ENCODE data around the gene FANCI.

The FANCI gene

DNA sequence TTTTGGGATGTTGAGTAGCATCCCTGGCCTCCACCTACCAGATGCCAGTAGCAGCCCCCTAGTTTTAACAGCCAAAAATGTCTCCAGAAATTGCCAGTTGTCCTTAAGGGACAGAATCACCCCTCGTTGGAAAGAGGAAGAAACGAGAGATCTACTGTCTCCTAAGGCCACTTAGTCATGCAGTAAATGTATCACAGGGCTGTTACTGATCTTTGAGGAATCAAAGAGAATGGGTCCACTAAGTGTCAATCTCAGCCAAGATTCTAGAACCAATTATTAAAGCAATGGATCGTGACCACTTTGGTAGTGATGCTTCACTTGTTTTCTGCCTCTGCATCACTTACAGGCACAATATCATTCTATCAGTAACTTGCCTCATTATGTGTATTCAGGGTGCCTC is 64.5 kb downstream of the FANCI start:
- FAIRE-seq: no peak

DNA sequence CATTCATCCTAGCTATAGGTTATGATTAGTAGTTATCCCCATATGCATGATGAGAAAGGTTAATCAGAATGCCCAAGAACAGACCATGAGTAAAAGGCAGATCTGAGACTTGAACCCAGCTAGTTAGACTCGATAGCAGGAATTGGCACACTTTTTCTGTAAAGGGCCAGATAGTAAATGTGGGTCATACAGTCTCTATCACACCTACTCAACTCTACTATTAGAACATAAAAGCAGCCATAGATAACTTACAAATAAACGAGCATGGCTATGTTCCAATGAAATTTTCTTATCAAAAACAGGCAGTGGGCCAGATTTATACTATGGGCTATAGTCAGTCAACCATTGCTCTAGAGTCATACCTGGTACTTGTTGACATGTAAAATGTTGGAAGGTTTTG is 66.2 kb downstream of the FANCI start:
- FAIRE-seq: no peak

DNA sequence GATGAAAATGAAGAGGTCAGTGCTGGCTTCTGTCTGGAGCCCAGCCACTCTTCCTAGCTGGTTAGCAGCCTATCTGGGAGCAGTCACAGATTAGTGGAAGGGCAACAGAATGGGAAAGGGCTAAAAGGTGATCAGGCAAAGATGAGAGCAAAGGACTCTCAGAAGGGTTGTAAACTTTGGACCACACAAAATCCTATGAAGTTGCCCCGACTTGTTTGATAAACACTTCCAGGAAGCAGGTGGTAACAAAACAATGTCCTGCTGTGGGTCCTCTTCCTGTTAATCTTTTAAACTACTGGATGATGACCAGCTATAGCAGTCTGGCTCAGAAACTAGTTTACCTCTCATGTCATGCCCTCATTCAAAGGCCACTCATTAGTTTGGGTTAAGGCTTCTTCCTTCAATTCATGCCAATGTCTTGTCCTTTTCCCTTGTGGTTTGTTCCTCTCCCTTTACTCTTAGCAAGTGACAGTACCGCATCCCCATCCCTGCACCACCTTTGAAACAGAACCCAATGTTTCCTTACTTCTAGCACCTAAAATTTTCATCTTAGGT is 71.7 kb downstream of the FANCI start:
- no peak for FAIRE-seq

DNA sequence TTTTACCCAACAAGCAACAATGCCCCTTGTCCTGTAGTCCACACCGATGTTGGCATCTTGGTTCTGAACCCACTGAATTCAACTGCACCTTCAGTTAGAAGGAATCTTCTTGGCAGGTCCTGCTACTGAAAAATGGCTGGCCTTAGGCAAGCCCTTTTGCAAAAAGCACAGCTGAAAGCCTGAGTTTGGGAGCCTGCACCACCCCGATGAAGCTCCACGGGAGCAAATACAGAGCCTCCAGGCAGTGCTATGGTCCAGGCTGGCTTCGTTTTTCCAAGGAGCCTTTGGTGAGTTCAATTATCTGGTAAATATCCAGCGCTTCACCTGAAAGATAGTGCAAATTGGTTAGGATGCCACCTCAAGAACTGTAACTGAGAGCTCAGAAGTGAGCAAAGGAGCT is 72.7 kb downstream of the FANCI start:
- FAIRE-seq: no peak

DNA sequence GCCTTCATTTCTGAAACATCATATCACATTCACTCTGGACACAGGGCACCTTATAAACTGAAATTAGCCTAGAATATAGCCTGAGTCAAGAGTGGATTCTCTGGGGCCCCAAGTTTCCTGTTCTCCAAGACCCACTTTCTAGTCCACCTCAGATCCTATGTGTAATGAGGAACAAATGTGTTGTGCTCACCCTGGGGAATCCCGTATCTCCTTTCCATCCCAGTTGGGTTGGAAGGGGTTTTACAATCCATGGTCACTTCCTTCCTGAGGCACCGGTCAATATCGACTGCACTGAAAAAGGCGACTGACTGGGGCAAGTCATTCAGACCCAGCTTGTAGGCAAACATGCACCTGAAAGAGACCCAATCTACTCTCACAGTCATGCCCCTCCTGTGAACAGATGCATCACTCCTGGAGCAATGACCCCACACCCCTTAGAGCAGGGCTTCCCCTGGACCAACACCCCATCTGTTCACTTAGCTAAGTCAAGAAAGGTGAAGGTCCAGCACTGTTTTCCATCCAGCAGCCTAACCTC is 73.5 kb downstream of the FANCI start:
- FAIRE-seq: no peak

DNA sequence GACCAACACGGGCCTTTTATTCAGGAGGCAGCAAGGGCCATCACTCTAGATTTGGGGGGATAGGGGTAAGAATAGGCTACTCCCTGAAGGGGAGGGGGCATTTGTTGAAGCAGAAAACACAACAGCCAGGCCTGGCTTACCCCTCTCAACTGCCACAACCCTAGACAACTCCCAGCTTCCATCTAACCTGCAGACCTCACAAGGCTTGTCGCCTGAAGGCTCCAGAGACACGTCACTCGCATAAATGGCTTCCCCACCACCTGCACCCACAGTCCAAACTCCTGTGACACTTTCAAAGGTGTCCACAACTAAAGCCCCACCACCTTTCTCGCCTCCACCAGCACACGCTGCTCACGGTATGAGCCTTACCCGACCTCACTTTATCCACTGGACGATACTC is 75.9 kb downstream of the FANCI start:
- no peak for FAIRE-seq

DNA sequence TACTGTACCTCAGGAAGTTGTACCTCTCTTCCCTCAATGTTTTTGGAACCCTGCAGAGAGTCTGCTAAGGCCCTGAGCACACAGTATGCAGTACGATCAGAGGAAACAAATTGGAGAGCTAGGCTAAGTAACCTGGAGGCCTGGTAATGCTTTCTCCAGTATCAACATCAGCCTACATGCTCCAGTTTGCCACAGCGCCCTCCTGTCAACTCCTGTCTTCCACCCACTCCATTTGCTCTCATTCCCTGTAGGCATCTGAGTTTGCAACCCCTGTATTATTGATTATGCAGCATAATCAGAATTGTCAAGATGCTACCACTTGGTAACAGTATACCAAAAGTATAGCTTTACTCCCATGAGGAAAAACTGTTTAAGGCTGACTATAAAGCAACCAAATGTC is 76.4 kb downstream of the FANCI start:
- FAIRE-seq: no peak

DNA sequence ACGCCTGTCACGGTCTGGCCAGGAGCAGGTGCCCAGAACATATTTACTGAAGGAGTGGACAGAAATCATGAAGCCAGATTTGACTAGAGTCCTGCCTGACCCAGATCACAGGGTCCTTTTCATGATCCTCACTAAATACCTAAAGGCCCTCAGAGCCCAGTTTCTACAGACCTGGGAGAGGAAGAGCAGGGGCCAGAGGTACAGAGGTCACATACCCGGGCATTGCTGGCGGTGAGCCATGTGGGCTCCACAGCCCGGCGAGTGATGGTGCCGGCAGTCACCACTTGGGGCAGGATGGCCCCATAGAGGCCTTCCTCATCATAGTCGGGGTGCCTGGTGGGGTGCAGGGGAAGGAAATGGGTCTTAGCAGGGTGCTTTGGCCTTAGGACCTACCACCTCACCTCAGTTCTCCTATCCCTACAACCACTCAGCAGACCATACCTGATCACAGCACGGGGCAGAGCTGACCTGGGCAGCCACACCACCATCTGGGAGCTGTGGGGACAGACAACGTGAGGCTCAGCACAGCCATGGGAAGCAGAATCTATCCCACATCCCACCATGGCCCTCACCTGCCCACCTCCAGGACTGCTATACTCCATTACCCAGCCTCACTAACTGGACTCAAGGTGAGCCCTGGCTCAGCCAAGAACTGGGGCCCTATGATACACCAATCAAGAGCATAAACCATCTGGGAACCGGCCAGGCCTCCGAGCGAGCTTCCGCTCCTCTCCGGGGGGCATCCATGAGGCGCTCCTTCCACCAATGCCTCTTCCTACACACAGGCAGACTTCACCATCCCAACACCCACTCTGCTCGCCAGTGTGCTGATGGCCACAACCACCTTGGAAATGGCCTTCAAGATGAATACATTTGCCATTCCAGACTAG is 78.0 kb downstream of the FANCI start:
- FAIRE-seq: no peak

DNA sequence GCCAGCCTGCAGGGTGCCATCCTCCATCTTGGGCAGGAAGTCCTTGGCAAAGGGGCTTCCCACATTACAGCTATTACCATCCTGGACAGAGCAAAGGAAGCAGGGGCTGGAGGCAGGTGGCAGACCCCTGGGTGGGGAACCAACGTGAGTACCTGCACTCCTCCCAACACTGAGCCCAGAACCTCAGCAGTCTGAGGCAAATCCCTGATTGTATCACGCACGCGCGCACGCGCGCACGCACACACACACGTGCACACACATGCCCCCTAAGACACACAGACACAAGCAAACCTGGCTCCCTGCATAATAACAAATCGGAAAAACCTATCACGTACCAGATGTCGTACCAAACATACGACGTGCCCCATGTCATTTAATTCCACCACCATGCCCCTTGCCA is 79.0 kb downstream of the FANCI start:
- FAIRE-seq: no peak

DNA sequence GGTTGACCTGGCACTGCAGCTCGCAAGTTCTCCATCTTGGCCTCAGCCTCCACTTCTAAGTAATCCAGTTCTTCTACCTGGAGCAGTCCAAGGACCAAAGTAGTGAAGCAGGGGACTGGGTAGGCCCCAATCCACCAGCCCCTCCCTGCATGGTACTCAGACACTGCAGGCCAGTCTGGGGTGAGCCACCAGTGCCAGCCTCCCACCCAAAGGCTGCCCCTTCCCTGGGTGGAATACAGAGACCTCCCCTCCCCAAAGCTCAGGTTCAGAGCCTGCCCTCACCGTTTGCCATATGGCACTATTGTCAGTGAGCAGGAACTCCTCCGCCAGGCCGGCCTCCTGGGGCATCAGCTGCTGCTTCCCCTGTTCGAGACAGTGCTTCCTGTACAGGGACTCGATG is 80.0 kb downstream of the FANCI start:
- FAIRE-seq: no peak

DNA sequence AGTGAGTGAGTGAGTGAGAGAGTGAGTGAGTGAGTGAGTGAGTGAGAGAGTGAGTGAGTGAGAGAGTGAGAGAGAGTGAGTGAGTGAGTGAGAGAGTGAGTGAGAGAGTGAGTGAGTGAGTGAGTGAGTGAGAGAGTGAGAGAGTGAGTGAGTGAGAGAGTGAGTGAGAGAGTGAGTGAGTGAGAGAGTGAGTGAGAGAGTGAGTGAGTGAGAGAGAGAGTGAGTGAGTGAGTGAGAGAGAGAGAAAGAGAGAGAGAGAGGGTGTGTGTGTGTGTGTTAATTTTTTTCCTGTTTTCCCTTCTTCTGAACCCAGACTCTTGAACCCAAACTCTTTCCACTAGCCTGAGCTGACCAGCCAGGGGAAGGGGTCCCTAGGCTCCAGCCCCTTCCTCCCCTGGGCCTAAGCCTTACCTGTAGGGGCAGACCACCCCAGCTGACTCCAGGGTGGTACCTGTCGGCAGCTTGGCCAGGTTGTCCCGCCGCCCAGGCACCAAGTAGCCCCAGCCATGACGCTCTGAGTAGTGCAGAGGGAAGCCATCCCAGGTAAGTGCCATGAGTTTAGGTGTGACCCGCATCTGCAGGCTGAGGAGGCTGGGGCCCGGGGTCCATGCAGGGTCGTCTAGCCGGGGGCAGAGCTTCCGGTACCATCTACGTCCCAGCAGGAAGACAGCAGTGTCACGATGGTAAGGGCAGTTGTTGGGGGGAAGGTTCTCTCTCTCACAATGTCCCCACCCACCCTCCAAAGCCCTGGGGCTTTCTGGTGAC is 81.4 kb downstream of the FANCI start:
- FAIRE-seq: no peak

DNA sequence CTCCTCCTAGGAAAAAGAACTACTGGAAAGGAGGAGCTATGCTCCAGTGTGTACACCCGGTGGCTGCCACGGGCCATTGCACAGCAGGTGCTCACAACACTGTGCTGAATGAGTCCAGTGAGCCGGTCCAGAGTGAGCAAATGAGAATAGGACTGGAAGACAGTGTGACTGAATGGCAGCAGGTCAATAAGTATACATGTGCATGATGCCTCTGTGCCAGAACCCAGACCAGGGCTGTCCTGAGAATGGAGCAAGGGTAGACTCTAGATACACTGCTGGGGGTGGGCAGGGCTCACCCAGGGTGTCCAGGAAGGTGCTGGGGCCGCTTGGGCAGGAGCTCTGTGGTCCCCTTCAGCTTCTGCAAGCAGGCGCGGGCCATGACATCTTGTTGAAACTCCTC is 82.5 kb downstream of the FANCI start:
- FAIRE-seq: no peak

DNA sequence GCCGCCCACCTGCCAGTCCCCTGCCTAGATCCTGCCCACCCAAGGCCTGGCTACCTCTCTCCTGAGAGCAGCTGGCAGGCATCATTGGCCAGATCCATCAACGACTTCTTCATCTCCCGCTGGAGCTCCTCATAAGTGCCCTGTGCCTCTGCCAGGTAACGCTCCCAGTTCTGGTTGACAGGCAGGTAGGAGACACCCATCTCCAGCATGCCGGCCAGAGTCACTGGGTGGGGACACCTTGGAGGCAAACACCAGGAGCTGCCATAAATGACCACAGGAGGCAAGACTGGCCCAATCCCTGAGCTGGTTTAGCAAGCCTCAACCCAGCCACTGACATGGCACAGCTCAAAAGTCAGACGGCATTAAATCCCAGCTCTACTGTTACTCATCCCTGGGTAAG is 83.3 kb downstream of the FANCI start:
- no peak for FAIRE-seq

DNA sequence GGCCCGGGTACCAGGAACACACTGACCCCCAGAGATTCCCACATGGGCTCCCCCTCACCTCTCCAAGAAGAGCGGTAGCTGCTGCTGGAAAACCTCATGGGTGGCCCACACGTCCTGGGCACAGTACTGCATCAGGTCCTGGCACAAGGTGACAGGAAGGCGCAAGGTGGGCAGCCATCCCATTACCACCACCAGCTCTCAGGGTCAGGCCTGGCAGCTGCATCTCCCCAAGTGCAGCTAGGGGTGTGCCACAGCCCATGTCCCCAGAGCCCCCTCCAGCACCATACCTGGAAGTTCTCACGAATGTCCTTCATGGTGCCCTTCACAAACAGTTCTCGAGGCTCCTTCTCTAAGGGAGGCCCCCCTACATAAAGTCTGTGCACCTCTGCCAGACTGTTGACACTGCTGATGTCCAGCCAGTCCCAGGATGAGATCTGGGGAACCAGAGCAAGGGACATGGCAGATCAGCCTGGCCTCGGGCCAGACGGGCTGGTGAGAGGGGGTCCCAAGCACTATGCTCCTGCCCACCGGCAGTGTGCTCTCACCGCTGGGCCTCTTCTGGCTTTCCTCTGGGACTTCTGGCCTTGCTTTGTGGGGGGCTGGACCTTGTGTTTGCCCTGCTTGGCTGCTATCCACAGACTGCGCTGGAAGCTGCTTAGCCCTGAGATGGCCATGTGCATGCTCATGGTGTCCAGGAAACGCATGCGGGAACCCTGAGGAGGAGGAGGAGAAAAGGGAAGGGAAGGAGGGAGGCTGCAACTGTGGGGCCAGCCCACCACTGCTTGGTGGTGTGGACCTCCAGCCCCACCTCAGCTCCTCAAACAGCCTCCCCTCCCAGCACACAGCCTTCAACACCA is 84.8 kb downstream of the FANCI start:
- FAIRE-seq: no peak

DNA sequence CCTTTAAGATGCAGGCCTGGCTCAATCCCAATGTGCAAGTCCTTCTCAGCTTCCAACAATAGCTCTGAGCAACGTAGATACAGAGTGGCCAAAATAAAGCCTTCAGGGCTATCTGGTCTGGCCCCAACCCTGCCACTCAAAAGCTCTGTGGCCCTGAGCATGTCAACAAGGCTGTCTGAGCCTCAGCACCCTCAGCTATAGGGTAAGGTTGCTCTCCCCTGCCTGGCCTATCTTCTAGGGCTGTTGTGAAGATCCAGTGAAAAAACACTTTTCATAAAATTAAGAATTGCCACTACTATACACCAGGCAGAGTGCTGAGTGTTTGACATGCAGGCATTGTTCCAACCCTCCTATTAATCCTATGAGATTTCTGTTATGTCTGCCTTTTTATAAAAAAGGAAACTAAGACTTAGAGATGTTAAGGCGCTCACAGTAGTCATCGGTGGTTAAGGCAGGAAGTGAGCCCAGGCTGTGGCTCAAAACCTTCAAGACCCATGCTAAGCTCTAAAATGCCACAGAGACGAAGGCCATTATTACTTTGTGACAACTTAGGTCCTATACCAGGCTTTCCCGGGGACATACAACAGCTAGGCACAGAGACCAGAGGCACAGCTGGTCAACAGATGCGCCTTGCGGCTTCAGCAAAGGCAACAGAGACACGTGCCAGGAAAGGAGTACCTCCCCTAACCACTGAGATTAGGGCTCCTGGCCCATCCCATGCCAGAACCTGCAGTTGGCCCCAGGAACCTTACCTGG is 85.7 kb downstream of the FANCI start:
- FAIRE-seq: no peak

DNA sequence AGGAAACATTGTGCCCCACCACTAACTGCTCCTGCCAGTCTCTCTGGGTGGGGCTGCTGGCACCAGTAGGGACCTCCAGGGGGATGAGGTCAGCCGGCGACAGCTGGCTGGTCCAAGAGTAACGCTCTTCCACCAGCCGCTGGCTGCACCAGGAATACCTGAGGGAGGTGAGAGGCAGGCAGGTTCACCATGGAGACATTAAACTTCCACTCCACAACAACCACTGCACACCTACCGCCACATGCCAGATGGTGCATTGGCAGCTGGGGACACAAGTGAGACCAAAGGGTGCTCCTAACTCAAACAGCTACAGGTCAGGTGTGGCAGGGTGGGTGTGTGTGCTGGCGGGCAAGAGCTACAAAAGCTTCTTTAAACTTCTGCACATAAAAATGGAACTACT is 86.3 kb downstream of the FANCI start:
- FAIRE-seq: no peak

DNA sequence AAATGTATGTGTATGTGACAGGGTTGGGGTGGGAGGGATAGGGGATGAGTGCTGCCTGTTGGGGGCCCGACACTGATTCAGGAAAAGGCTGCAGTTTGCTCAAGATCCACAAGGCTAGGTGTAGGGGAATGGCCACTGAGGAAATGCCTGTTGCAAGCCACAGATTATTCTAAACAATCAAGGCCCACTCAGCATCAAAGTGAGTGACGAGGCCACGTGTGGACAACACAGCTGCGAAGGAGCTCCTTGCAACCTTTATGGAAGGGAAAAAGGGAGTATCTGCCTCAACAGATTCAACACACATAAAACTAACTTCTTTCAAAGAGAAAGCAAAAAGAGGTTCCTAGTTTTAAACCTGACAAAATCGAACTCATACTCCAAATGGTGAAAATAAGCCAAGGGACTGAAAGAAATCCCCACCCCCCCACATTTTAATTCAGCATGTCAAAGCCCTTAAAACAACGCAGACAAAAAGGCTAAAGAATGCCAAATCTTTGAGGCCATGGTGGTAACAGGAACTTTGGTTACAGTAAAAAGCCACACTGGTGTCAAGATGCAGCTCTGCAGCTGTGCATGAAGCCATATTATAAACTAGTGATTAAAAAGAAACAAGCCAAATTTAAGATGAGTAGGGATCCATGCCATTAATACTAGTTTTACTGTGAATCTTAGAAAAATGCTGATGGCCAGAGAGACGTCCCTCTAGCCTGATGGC is 87.3 kb downstream of the FANCI start:
- no peak for FAIRE-seq

DNA sequence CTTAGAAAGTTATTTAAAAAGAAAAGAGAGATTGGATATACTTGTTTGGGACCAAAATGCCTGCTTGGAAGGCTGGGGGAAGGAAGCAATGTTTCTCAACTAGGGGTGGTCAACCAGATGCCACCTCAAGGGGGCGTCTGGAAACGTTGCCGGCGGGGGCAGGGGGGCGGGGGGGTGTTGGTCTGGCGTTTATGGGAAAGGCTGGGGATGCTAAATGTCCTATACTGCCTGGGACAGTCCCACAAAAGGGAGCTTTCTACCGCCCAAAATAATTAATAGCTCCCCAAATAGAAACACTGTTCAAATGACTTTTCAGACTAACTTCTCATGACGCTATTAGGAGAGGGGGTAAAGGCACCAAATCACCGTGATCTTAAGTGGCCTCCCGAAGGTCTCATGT is 88.7 kb downstream of the FANCI start:
- no peak for FAIRE-seq

DNA sequence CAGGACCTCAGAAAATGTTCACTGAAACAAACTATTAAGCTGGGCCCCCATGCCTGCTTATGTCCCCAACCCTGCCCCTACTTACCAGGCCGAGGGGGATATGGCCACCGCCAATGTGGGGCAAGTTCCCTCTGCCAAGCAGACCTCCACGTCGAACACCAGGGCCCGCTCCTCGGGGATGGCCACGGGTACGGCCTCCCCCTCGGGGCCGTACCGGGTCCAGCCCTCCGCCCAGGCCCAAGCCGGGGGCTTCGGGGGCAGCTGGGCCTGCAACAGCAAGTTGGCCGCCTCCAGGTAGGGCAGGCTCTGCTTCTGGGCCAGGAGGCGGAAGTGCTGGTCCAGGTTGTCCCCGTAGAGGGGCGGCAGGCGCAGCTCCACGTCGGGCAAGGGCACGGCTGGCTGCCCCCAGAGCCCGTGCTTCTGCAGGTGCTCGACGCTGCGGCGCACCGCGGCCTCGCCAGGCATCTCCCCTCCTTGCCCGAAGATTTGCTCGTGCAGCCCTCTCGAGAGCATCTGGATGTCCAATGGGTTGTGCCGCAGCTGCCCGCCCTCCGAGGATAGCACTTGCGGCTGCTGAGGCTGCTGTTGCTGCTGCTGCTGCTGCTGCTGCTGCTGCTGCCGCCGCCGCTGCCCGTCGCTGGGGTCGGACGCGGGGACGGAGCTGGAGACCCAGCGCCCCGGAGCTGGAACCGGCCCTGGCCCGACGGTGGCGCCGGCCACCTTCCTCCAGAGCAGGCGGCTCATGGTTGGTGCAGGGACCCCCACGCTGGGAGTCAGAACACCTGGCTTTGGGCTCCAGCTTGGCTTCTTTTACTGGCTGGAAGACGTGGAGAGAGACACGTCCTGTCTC is 89.5 kb downstream of the FANCI start:
- no peak for FAIRE-seq

DNA sequence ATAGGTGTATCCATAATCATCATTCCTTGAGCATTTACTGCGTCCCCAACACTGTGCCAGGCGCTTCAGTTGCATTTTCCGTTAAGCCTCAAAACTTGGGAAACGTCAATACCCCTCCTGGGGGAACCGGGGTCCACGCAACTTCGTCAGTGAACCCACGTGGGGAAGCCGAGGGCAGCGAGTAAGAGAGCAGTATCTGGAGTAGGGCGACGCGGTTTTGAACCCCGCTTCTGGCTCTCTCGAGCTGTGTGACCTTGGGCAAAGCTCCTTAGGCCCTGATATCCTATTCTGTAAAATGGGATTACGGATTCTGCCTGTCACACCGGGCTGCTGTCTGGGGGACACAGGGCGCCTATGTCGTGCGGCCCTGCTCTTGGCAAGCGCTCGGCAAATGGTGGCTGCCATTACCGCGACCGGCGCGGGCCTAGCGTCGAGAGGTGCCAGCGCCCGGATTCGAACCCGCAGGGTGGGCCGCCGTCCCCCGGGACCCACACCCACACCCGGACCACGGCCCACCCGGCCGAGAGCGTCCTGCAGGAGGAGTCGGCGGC is 90.3 kb downstream of the FANCI start:
- FAIRE-seq: no peak

All from G401.6 (cell line).